Left ventricle myocardium inferior (tissue), 1 donor: ENCODE results near the gene ACER3. TPM values are rescaled to one million over a fixed set of nuclear protein-coding genes. Genes with fewer than 3 reads are reported as not detected.

Experiments used
- DNase-seq: peaks from one replicate; pipeline ENCODE4 v3.0.0-alpha.2; 2020
- H3K27ac ChIP-seq: fragments of 200-600 bp; replicated peaks from 2 replicates; pipeline ENCODE4 v1.8.0; 2021
- H3K27me3 ChIP-seq: fragments of 200-600 bp; 2 replicates; pipeline ENCODE4 v1.8.0; 2021; ENCODE audit warnings: low read depth
- H3K36me3 ChIP-seq: fragments of 200-600 bp; 2 replicates; pipeline ENCODE4 v1.8.0; 2021
- H3K4me1 ChIP-seq: fragments of 200-600 bp; 2 replicates; pipeline ENCODE4 v1.8.0; 2021
- H3K4me3 ChIP-seq: fragments of 200-600 bp; 2 replicates; pipeline ENCODE4 v1.8.0; 2021; ENCODE audit warnings: mild to moderate bottlenecking, moderate library complexity
- H3K9me3 ChIP-seq: fragments of 200-600 bp; replicated peaks from 2 replicates; pipeline ENCODE4 v1.8.0; 2021
- intact Hi-C: fragments of 100-400 bp; cut with micrococcal nuclease; formaldehyde crosslinking; loops from one replicate; pipeline ENCODE4 v1.11.0; 2022
- total RNA-seq: library from RNA; stranded (reverse); fragmentation: NEBNext Ultra II Directional; extraction: Animal tissue kit (Norgen Biotek cat#: 25700); gene quantifications from one replicate; pipeline ENCODE4 v1.2.1, GENCODE V29; 2021
- TF ChIP-seq, protein P1 (sequence below): fragments of 200-600 bp; IDR thresholded peaks from 2 replicates; pipeline ENCODE4 v1.8.0; 2021; ENCODE audit warnings: antibody characterized with exemption, mild to moderate bottlenecking, borderline replicate concordance
- donor health status: DM: no; HTN: yes; CAD: no; lungs with severe emphysema.

Gene ACER3
- total RNA-seq, 1 donor from 2014 or later, result 8.5 TPM

- H3K4me1 ChIP-seq, result no peaks in the 10 kb centered on the region
- no peaks in the 10 kb centered on the region for H3K27me3 ChIP-seq
- H3K36me3 ChIP-seq, result no peaks in the 10 kb centered on the region
- DNase-seq, result no peak
- peaks cover 24% of the 10 kb centered on the region for H3K9me3 ChIP-seq
- intact Hi-C loops, result no loop called here
- TF ChIP-seq, protein P1, sequence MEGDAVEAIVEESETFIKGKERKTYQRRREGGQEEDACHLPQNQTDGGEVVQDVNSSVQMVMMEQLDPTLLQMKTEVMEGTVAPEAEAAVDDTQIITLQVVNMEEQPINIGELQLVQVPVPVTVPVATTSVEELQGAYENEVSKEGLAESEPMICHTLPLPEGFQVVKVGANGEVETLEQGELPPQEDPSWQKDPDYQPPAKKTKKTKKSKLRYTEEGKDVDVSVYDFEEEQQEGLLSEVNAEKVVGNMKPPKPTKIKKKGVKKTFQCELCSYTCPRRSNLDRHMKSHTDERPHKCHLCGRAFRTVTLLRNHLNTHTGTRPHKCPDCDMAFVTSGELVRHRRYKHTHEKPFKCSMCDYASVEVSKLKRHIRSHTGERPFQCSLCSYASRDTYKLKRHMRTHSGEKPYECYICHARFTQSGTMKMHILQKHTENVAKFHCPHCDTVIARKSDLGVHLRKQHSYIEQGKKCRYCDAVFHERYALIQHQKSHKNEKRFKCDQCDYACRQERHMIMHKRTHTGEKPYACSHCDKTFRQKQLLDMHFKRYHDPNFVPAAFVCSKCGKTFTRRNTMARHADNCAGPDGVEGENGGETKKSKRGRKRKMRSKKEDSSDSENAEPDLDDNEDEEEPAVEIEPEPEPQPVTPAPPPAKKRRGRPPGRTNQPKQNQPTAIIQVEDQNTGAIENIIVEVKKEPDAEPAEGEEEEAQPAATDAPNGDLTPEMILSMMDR, result no peak
- no peak overlapping the region for H3K4me3 ChIP-seq
- H3K27ac ChIP-seq, result no peak overlapping the region
These were observed 194.4 kb downstream of the ACER3 start for GRCh38 chr11:77055101-77055561.

DNA sequence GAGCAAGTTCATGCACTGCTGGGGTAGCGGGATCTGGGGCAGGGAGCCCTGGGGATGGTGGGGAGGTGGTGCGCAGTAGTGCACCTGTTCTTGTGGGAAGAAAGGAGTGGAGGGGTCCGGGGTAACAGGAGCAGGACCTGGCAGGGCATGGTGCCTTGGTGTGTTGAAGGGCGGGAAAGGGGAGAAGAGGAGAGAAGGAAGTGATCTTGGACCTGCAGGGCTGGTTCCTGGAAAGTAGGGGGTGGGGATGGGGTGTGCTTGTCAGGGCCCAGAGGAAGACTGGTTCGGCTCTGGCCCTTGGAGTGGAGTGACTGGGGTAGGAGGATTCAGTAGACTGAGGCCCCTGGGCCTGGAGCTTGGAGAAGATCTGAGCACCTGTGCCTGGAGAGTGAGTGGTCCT is 195.2 kb downstream of the ACER3 start:
- peaks cover 24% of the 10 kb centered on the region for H3K9me3 ChIP-seq
- intact Hi-C loops, result no loop called here
- TF ChIP-seq, protein P1, result no peak
- no peaks in the 10 kb centered on the region for H3K4me1 ChIP-seq
- no peak overlapping the region for H3K4me3 ChIP-seq
- no peaks in the 10 kb centered on the region for H3K27me3 ChIP-seq
- no peak overlapping the region for H3K27ac ChIP-seq
- DNase-seq, result no peak
- no peaks in the 10 kb centered on the region for H3K36me3 ChIP-seq

- no peak overlapping the region for H3K27ac ChIP-seq
- H3K4me3 ChIP-seq, result no peak overlapping the region
- TF ChIP-seq, protein P1, result no peak
- H3K4me1 ChIP-seq, result no peaks in the 10 kb centered on the region
- DNase-seq, result no peak
- intact Hi-C loops, result no loop called here
- H3K9me3 ChIP-seq, result peaks cover 33% of the 10 kb centered on the region
- no peaks in the 10 kb centered on the region for H3K27me3 ChIP-seq
- H3K36me3 ChIP-seq, result no peaks in the 10 kb centered on the region
These were observed 196.2 kb downstream of the ACER3 start for GRCh38 chr11:77056814-77057402.

- intact Hi-C loops, result no loop called here
- TF ChIP-seq, protein P1, result no peak
These were observed 197.3 kb downstream of the ACER3 start for GRCh38 chr11:77057938-77058474.

GRCh38 chr11:77058900-77059299 is 198.2 kb downstream of the ACER3 start:
- TF ChIP-seq, protein P1, result no peak
- intact Hi-C loops, result no loop called here

More at GRCh38 chr11:77057938-77058474, 197.3 kb downstream of the ACER3 start:
- peaks cover 35% of the 10 kb centered on the region for H3K9me3 ChIP-seq
- no peak overlapping the region for H3K4me3 ChIP-seq
- no peak overlapping the region for H3K27ac ChIP-seq
- no peaks in the 10 kb centered on the region for H3K4me1 ChIP-seq
- no peaks in the 10 kb centered on the region for H3K36me3 ChIP-seq
- DNase-seq, result no peak
- no peaks in the 10 kb centered on the region for H3K27me3 ChIP-seq

More at GRCh38 chr11:77058900-77059299, 198.2 kb downstream of the ACER3 start:
- Histone ChIP-seq H3K36me3 (no peaks in the 10 kb centered on the region), H3K9me3 (peaks cover 35% of the 10 kb centered on the region), H3K4me3 (no peak overlapping the region), H3K4me1 (no peaks in the 10 kb centered on the region), H3K27me3 (no peaks in the 10 kb centered on the region), H3K27ac (no peak overlapping the region)
- DNase-seq, result no peak
